T-helper 1 cell (primary cell): ENCODE results near the gene USP33.
"Not testable (repeated sequence)": the region's sequence is repeated elsewhere in the genome, so short reads cannot be mapped to it uniquely, and the experiment has no call there.

ENCODE experiments used
- DNase-seq, 5 donors: peaks; one replicate each; pipeline ENCODE4 v3.0.0-alpha.2; 2012 to 2020
- total RNA-seq, 4 donors: gene quantifications; one replicate each; lab custom pipeline; 2026; lab: John Stamatoyannopoulos, UW

The USP33 gene
- total RNA-seq: 103 to 150 (median 138) reads per million in 4 donors

- peak; percentile 83 to 90 (median 87) for DNase-seq
These were observed at the start of gene USP33 for GRCh38 chr1:77759071-77760028. Gene USP33 (minus strand): TSS chr1:77759852. CDS start chr1:77741697, 18,155 bp downstream.

- no peak for DNase-seq
These were observed 43.7 kb upstream of the USP33 start for GRCh38 chr1:77803371-77803770.

GRCh38 chr1:77802026-77802425 is 42.4 kb upstream of the USP33 start:
- DNase-seq: no peak

- DNase-seq: no peak
These were observed 38.3 kb upstream of the USP33 start for GRCh38 chr1:77797991-77798390.

- DNase-seq: no peak
These were observed 37.2 kb upstream of the USP33 start for GRCh38 chr1:77796695-77797405.

GRCh38 chr1:77794550-77794949 is 34.9 kb upstream of the USP33 start:
- DNase-seq: no peak

GRCh38 chr1:77786093-77786741 is 26.6 kb upstream of the USP33 start:
- not testable (repeated sequence) for DNase-seq

GRCh38 chr1:77783141-77783540 is 23.5 kb upstream of the USP33 start:
- no peak for DNase-seq

GRCh38 chr1:77781683-77782082 is 22.0 kb upstream of the USP33 start:
- no peak for DNase-seq

GRCh38 chr1:77779529-77780281 is 20.1 kb upstream of the USP33 start, which contains the start of gene MIGA1:
Gene MIGA1 (plus strand): TSS chr1:77779649. CDS start chr1:77783253, 3,604 bp downstream.
- DNase-seq: peak; percentile 70 to 89 (median 85)

- DNase-seq: no peak
These were observed 16.5 kb upstream of the USP33 start for GRCh38 chr1:77776007-77776700.

GRCh38 chr1:77768006-77768405 is 8.4 kb upstream of the USP33 start:
- no peak for DNase-seq

- DNase-seq: no peak
These were observed 2.4 kb upstream of the USP33 start for GRCh38 chr1:77762072-77762476.

- no peak for DNase-seq
These were observed 2.0 kb downstream of the USP33 start for GRCh38 chr1:77757603-77758002.

GRCh38 chr1:77757066-77757584 is 2.5 kb downstream of the USP33 start:
- no peak for DNase-seq

- no peak for DNase-seq
These were observed 3.4 kb downstream of the USP33 start for GRCh38 chr1:77756052-77756754.

- DNase-seq: not testable (repeated sequence)
These were observed 10.2 kb downstream of the USP33 start for GRCh38 chr1:77749489-77749888.

- DNase-seq: no peak
These were observed 15.1 kb downstream of the USP33 start for GRCh38 chr1:77744576-77744975.

GRCh38 chr1:77742011-77742555 is 17.6 kb downstream of the USP33 start:
- DNase-seq: no peak

- no peak for DNase-seq
These were observed 18.3 kb downstream of the USP33 start for GRCh38 chr1:77741316-77741715.
